GM13977 (cell line): ENCODE results near the gene PAK1IP1.
"Not testable (repeated sequence)": the region's sequence is repeated elsewhere in the genome, so short reads cannot be mapped to it uniquely, and the experiment has no call there.

ENCODE experiments used
- DNase-seq: peaks from one replicate; pipeline ENCODE4 v3.0.0; 2012; ENCODE audit warnings: low spot score
- CTCF ChIP-seq: IDR thresholded peaks from 2 replicates; pipeline ENCODE4 v1.5.1; 2012; ENCODE audit warnings: mild to moderate bottlenecking, control low read depth; ENCODE audit not compliant: insufficient read depth; ENCODE audit errors: extremely low read depth, missing control alignments
- in situ Hi-C: fragments of 300-500 bp; cut with MboI; formaldehyde crosslinking; loops from one replicate; pipeline ENCODE4 v1.12.0; 2022; ENCODE audit warnings: low sequenced_read_pairs, low pct_unique_long_range_greater_than_20kb, mixed read lengths, inconsistent platforms; ENCODE audit not compliant: unreplicated experiment

PAK1IP1 gene

DNA sequence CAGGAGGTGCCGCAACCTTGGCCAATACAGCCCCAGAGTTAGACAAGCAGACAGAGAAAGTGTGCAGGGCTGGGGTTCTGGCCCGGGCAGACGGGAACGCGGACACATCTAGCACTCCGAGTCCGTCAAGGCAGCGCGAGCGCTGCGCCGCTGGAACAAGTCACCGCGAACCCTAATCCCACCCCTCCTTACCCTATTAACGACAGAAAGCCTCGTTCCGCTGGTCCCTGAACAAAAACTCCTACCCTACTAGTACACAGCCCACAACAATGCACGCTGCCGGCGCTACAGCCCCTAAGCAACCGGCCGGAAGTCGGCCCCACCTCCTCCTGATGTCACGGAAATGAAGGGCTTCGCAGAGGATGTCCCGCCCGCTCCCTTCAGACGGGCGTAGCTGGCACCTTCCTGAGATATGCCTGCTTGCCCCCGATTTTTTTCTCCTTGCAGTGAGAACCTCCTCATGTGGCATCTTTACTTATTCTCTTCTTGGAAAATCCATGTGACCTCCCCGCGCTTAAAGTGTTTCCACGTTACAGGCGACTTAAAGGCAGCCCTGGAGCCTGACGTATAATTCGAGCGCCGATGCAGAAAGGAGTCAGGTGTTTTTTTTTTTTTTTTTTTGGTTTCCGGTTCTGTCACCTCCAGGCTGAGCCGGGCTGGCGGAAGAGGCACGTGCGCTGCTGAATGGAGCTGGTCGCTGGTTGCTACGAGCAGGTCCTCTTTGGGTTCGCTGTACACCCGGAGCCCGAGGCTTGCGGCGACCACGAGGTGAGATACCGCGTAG lies at the start of gene PAK1IP1, which contains the start of gene C6orf52:
TSS of gene PAK1IP1 (plus strand) at position 671 of the 784 bp plus-strand sequence. CDS start at position 685, 14 bp downstream.
TSS of gene C6orf52 (minus strand) at position 315 of the 784 bp plus-strand sequence. CDS start 7,066 bp downstream, outside the sequence.
- in situ Hi-C loops, result no loop called here
- TF ChIP-seq CTCF, result no peak
- DNase-seq, result peak; percentile 89

GRCh38 chr6:10655508-10656055 lies 39.2 kb upstream of the PAK1IP1 start:
- in situ Hi-C loops, result no loop called here
- peak; percentile 31 for DNase-seq
- TF ChIP-seq CTCF, result no peak

DNA sequence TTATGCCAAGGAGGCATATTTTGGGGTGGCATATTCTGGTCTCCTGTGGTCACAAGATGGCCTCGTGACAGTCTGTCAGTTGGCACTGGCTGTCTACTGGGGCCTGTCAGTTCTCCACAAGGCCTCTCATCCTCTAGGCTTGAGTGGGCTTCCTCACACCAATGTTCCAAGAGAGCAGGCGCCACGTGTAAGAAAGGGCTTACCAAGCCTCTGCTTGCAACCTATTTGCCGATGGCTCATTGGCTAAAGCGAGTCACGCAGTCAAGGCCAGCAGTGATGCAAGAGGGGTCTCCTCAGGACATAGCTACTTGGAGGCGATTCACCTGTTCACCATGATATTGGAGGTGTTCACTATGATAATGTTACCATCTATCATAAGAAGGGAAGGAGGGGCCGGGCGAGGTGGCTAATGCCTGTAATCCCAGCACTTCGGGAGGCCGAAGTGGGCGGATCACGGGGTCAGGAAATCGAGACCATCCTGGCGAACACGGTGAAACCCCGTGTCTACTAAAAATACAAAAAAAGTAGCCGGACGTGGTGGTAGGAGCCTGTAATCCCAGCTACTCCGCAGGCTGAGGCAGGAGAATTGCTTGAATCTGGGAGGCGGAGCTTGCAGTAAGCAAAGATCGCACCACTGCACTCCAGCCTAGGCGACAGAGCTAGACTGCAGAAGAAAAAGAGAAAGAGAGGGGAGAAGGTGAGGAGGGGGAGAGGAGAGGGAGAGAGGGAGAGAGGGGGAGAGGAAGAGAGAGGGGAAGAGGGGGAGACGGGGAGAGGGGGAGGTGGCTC lies 35.7 kb upstream of the PAK1IP1 start:
- DNase-seq, result no peak
- in situ Hi-C loops, result no loop called here
- no peak for TF ChIP-seq CTCF

- DNase-seq, result no peak
- in situ Hi-C loops, result no loop called here
- TF ChIP-seq CTCF, result no peak
Measured at GRCh38 chr6:10659699-10660348, 34.9 kb upstream of the PAK1IP1 start.

GRCh38 chr6:10660431-10661191 lies 34.2 kb upstream of the PAK1IP1 start:
- DNase-seq, result not testable (repeated sequence)

DNA sequence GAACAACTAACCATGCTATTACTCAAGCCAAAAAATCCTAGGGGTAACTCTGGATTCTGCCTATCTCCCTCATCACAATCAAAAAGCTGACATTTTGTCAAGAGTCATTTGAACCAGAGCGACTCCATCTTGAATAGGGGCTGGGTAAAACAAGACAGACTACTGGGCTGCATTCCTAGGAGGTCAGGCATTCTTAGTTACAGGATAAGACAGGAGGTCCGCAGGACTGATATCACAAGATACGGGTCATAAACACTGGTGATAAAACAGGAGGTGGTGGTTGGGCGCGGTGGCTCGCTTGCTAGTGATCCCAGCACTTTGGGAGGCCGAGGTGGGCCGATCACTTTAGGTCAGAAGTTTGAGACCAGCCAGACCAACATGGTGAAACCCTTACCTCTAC lies 32.6 kb upstream of the PAK1IP1 start:
- no peak for TF ChIP-seq CTCF
- in situ Hi-C loops, result no loop called here
- DNase-seq, result no peak

More at GRCh38 chr6:10660431-10661191, 34.2 kb upstream of the PAK1IP1 start:
- in situ Hi-C loops, result not testable (repeated sequence)
